Body of pancreas (tissue), 4 donors: ENCODE results near the gene ARL6IP1. TPM values are rescaled to one million over a fixed set of nuclear protein-coding genes. Genes with fewer than 3 reads are reported as not detected.

ENCODE experiments used
- ATAC-seq: fragments of 150-250 bp; one replicate; pipeline ENCODE4 v1.9.1; 2016
- DNase-seq, 4 donors: peaks; one replicate each; pipeline ENCODE4 v3.0.0-alpha.2; 2019
- H3K27ac ChIP-seq, 4 donors: fragments of 200-600 bp; sonication (generic); 1 replicate in 3 of 4; 2 replicates in 1 of 4; pipeline versions ENCODE4 v1.5.1 to v1.6.1; 2016 to 2019; ENCODE audit warnings: mild to moderate bottlenecking in 1 of 4, mixed read lengths in 1 of 4, moderate library complexity in 1 of 4
- H3K27me3 ChIP-seq, 2 donors: fragments of 200-600 bp; sonication (generic); one replicate each; pipeline ENCODE4 v1.6.0; 2016; ENCODE audit warnings: mild to moderate bottlenecking in 1 of 2
- H3K36me3 ChIP-seq, 2 donors: fragments of 200-600 bp; sonication (generic); replicated peaks in 1 of 2; 2 replicates each; pipeline ENCODE4 v1.5.1; 2016; ENCODE audit warnings: low read depth in 2 of 2; ENCODE audit not compliant: insufficient read depth in 1 of 2
- H3K4me1 ChIP-seq: fragments of 200-600 bp; sonication (generic); one replicate; pipeline ENCODE4 v1.6.0; 2016
- H3K4me3 ChIP-seq, 2 donors: fragments of 200-600 bp; sonication (generic); 1 replicate in 1 of 2; 2 replicates in 1 of 2; pipeline ENCODE4 v1.5.1; 2016 to 2019
- H3K9me3 ChIP-seq, 3 donors: fragments of 200-600 bp; sonication (generic); 1 replicate in 2 of 3; 2 replicates in 1 of 3; pipeline ENCODE4 v1.5.1; 2016
- CTCF ChIP-seq, 7 experiments: fragments of 450-650 bp in 4 of 7; fragments of 200-600 bp in 3 of 7; sonication (generic) in 3 of 7; IDR thresholded peaks; one replicate each; pipeline ENCODE4 v1.5.1; 2016 to 2019; ENCODE audit warnings: antibody characterized with exemption in 7 of 7
- POLR2A ChIP-seq, 3 donors: fragments of 450-650 bp; IDR thresholded peaks; one replicate each; pipeline ENCODE4 v1.6.1; 2016; ENCODE audit warnings: antibody characterized with exemption in 3 of 3, mild to moderate bottlenecking in 2 of 3
- WGBS, 2 donors: methylation state at CpG; one replicate each; pipeline ENCODE4 v1.1.5; 2017; 5-methylcytosine and 5-hydroxymethylcytosine counted together
- intact Hi-C: fragments of 100-400 bp; cut with DNase I; formaldehyde crosslinking; loops from one replicate; pipeline ENCODE4 v1.15.1; 2023
- total RNA-seq, 2 donors: library from RNA; depleted of rRNA; stranded (reverse); fragments of >200 nt; gene quantifications; one replicate each; pipeline ENCODE4 v1.1.0, GENCODE V29; 2016

The ARL6IP1 gene
- 100 to 1,000 TPM; 111 to 153 TPM for total RNA-seq

GRCh38 chr16:18801145-18801972, at the start of gene ARL6IP1:
Gene ARL6IP1 (minus strand): TSS chr16:18801549. CDS start chr16:18801466, 83 bp downstream.
- TF ChIP-seq POLR2A (IDR thresholded peaks at IDR 0.05): peak; percentile 99 to 100 (median 100)
- peak; percentile 86 to 99 (median 98) for TF ChIP-seq CTCF (IDR thresholded peaks at IDR 0.05)
- Histone ChIP-seq H3K9me3 (peaks cover 0 to 3% (median 0%) of the 10 kb centered on the region in 3 donors), H3K36me3 (no peaks in the 10 kb centered on the region), H3K27me3 (no peaks in the 10 kb centered on the region), H3K4me3 (peak within 1 kb of the TSS; percentile 88 to 100), H3K4me1 (peaks cover 52% of the 10 kb centered on the region), H3K27ac (peak within 1 kb of the TSS; percentile 84 to 93 (median 86))
- peak; percentile 99 for ATAC-seq
- peak; percentile 99 to 100 (median 100) for DNase-seq
- 0% methylated on average over 77 of the region's 77 CpGs; no CpG with 5 or more reads in 1 of the 2 donors for WGBS, 2 donors
- intact Hi-C loops: no loop called here

- peaks cover 0 to 62% of the 10 kb centered on the region in 2 donors for H3K36me3 ChIP-seq
- H3K27me3 ChIP-seq: no peaks in the 10 kb centered on the region
- 96% methylated on average over 1 of the region's 1 CpG for WGBS, 2 donors
Measured at GRCh38 chr16:18846416-18846815, 45.1 kb upstream of the ARL6IP1 start.

GRCh38 chr16:18842565-18842964, 41.2 kb upstream of the ARL6IP1 start:
- ATAC-seq (no peak), DNase-seq (no peak)
- TF ChIP-seq CTCF (IDR thresholded peaks at IDR 0.05): no peak
- no peak for TF ChIP-seq POLR2A (IDR thresholded peaks at IDR 0.05)
- intact Hi-C loops: no loop called here
- Histone ChIP-seq H3K27me3 (no peaks in the 10 kb centered on the region), H3K4me3 (no peak overlapping the region), H3K4me1 (no peaks in the 10 kb centered on the region), H3K36me3 (peaks cover 0 to 59% of the 10 kb centered on the region in 2 donors), H3K27ac (no peak overlapping the region), H3K9me3 (no peaks in the 10 kb centered on the region)
- WGBS, 2 donors: 94 to 95% methylated on average over 6 of the region's 6 CpGs

More at GRCh38 chr16:18846416-18846815, 45.1 kb upstream of the ARL6IP1 start:
- Histone ChIP-seq H3K4me3 (no peak overlapping the region), H3K27ac (no peak overlapping the region), H3K9me3 (no peaks in the 10 kb centered on the region), H3K4me1 (no peaks in the 10 kb centered on the region)
- DNase-seq: no peak
- TF ChIP-seq CTCF (IDR thresholded peaks at IDR 0.05): no peak
- TF ChIP-seq POLR2A (IDR thresholded peaks at IDR 0.05): no peak
- intact Hi-C loops: no loop called here
- ATAC-seq: no peak

GRCh38 chr16:18841833-18842525, 40.6 kb upstream of the ARL6IP1 start:
- no peak for TF ChIP-seq CTCF (IDR thresholded peaks at IDR 0.05)
- no peak for TF ChIP-seq POLR2A (IDR thresholded peaks at IDR 0.05)
- intact Hi-C loops: no loop called here
- H3K4me3 ChIP-seq: no peak overlapping the region
- no peaks in the 10 kb centered on the region for H3K4me1 ChIP-seq
- no peak overlapping the region for H3K27ac ChIP-seq
- H3K9me3 ChIP-seq: no peaks in the 10 kb centered on the region
- no peaks in the 10 kb centered on the region for H3K27me3 ChIP-seq
- H3K36me3 ChIP-seq: peaks cover 0 to 58% of the 10 kb centered on the region in 2 donors
- WGBS, 2 donors: 78 to 86% methylated on average over 7 of the region's 7 CpGs
- ATAC-seq (no peak), DNase-seq (no peak)
